GM12864 (cell line): ENCODE data around the gene ACAD11.

Experiments used
- DNase-seq: peaks from one replicate; pipeline ENCODE4 v3.0.0-alpha.2; 2011; ENCODE audit warnings: low read depth
- H3K4me3 ChIP-seq: 2 replicates; pipeline ENCODE4 v1.5.1; 2011; ENCODE audit warnings: mild to moderate bottlenecking, low read depth, low read length, control low read depth
- TF ChIP-seq, protein P1 (sequence below): IDR thresholded peaks from 2 replicates; pipeline ENCODE4 v1.5.1; 2011; ENCODE audit warnings: low read depth, mild to moderate bottlenecking, moderate library complexity, low read length, control low read depth, inconsistent platforms; ENCODE audit errors: missing control alignments

ACAD11 gene

DNA sequence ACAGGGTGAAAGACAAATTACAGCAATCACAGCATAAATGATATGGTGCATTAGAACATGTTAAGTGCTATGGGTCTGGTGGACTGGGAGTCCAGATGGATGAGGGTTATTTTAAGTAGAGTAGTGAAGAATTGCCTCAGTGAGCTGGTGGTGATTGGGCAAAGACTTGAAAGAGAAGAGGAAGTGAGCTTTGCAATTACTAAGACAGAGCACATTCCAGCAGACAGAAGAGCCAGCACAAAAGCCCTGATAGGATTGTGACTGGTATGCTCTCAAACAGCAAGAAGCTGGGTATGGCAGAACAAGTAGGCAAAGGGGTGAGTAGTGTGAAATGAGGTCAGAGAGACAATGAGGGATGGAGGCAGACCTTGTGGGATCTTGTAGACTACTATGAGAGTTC, 64.6 kb downstream of the ACAD11 start:
- TF ChIP-seq, protein P1, sequence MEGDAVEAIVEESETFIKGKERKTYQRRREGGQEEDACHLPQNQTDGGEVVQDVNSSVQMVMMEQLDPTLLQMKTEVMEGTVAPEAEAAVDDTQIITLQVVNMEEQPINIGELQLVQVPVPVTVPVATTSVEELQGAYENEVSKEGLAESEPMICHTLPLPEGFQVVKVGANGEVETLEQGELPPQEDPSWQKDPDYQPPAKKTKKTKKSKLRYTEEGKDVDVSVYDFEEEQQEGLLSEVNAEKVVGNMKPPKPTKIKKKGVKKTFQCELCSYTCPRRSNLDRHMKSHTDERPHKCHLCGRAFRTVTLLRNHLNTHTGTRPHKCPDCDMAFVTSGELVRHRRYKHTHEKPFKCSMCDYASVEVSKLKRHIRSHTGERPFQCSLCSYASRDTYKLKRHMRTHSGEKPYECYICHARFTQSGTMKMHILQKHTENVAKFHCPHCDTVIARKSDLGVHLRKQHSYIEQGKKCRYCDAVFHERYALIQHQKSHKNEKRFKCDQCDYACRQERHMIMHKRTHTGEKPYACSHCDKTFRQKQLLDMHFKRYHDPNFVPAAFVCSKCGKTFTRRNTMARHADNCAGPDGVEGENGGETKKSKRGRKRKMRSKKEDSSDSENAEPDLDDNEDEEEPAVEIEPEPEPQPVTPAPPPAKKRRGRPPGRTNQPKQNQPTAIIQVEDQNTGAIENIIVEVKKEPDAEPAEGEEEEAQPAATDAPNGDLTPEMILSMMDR = no peak
- no peak overlapping the region for H3K4me3 ChIP-seq
- DNase-seq = no peak

DNA sequence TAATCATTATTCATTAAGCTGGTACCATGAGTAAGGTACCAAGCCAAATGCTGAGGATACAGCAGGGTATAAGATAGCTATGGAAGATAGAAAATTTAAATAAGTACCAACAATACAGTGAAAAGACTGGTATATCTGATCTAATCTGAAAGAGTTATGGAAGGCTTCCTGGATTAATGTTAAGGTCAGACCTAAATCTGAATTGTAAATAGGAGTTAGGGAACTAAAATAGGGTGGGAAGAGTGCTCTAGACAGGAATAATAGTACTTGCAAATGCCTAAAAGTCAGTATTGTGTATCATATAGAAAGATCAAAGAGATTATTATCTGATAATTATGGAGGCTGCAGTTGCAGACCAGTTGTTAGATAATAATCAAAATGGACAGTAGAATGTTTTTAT, 65.1 kb downstream of the ACAD11 start:
- TF ChIP-seq, protein P1 = no peak
- H3K4me3 ChIP-seq = no peak overlapping the region
- DNase-seq = no peak

DNA sequence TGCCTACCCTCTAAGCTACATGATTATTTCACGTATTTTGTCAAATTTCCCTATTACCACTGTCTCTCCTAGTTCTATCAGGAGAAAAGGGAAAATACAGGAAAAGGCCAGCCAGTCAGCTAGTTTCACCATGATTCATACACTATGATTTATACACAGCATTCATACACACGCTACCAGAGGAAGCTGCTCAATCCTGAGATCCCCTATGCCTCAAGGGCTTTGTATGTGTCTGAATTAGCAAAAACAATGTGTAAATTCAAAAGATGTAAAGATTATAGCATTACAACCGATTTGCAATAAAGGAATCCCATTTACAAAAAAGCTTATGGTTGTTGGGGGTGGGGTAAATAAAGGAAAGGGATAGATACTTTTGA, 65.7 kb downstream of the ACAD11 start:
- H3K4me3 ChIP-seq = no peak overlapping the region
- TF ChIP-seq, protein P1 = no peak
- no peak for DNase-seq

DNA sequence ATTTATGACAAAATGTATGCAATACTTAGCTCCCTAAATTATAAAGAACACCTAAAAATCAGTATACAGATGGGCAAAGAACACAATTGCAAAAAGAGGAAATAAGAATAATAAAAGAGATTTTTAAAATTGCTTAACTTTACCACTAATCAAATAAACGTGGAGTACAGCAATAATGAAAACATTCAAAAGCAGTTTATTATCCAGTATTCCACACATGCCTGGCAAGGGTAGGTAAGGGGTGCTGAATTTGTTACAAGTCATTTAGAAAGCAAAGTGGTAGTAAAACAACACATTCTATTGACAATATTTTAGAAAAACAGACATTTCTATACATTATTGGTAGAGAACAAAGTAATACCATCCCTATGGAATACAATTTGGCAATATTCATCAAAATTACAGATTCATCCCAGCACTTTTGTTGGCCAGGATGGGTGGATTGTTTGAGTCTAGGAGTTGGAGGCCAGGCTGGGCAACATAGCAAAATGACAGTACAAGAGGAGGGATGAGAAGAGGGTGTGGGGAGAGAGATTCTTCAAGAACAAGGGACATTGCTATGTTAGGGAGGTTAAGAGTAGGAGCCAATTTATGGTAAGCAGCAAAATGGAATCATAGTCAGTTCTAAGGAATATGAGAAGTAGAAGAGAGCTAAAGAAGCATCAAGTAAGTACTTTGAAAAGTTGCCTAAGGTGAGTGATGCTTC, 66.2 kb downstream of the ACAD11 start:
- TF ChIP-seq, protein P1 = no peak
- DNase-seq = no peak
- no peak overlapping the region for H3K4me3 ChIP-seq

DNA sequence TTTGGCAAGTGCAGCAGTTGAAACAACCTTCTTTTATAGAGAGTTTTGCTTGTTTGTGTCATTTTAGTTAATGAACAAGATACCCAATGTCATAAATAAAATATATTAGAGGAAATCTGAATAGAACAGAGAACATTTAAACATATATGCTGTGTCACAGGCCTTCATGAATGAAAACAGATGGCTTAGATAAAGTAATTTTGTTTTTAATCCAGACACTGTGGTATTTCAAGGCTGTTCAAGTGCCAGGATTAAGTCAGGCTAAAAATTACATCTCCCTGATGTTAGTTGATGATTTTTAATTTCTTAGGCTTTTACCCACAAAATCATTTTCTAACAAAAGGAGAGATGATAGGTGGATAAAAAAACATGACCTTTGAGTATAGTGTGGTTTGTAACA, 67.4 kb downstream of the ACAD11 start:
- TF ChIP-seq, protein P1 = no peak
- no peak overlapping the region for H3K4me3 ChIP-seq
- DNase-seq = no peak

DNA sequence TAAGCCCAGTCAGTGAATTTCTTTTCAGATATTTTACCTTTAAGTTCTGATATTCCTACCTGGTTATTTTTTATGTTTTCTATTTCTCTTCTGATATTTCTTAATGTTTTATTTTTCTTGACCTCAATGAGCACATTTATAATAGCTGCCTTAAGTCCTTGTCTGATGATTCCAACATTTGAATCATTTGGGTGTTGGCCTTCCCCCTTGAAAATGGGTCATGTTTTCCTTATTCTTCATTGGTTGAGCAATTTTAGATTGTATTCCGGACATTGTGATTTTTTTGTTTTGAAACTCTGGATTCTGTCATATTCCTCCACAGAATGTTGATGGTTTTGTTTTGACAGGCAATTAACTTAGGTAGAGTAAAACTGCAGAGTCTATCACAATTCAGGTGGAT, 72.2 kb downstream of the ACAD11 start:
- H3K4me3 ChIP-seq = no peak overlapping the region
- TF ChIP-seq, protein P1 = no peak
- no peak for DNase-seq

DNA sequence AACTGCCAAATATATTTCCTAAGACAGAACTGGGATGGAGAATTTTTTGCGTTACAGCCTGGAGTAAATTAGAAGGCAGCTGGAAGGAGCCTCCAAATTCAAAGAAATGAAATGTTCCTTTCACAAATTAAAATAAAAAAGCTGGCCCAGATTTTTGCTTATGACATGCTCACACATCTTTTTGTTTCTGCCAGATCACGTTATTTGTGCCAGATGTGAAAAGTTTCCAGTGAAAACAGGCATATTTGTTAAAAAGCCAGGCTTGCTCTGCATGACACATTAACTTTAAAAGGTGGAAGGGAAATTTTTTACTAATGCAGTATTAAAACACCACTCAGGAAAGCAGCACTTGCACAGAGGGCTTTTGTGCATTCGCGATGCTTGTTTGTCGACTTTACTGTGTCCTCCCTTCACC, 85.8 kb downstream of the ACAD11 start:
- H3K4me3 ChIP-seq = no peak overlapping the region
- TF ChIP-seq, protein P1 = no peak
- DNase-seq = no peak
